Measurements from ENCODE around the gene UNC80.

GRCh38 chr2:209788925-209789324, 17.3 kb downstream of the UNC80 start:
- TF ChIP-seq POLR2A (IDR thresholded peaks at IDR 0.05), result no peak
- TF ChIP-seq POLR2AphosphoS5 (IDR thresholded peaks at IDR 0.05), result no peak
